Middle frontal gyrus (tissue), 1 donor: ENCODE data around the gene LAMC3.
"Not testable (repeated sequence)": the region's sequence is repeated elsewhere in the genome, so short reads cannot be mapped to it uniquely, and the experiment has no call there.

ENCODE experiments used
- DNase-seq: peaks from one replicate; pipeline ENCODE4 v3.0.0-alpha.2; 2015; ENCODE audit warnings: low spot score; ENCODE audit errors: extremely low spot score

The LAMC3 gene

GRCh38 chr9:130991778-130992681 is 16.9 kb upstream of the LAMC3 start:
- DNase-seq, result no peak

- no peak for DNase-seq
Measured at GRCh38 chr9:130992682-130993032, 16.3 kb upstream of the LAMC3 start.

- DNase-seq, result no peak
Measured at GRCh38 chr9:130993303-130994030, 15.5 kb upstream of the LAMC3 start.

- no peak for DNase-seq
Measured at GRCh38 chr9:130994135-130995085, 14.6 kb upstream of the LAMC3 start.

- DNase-seq, result no peak
Measured at GRCh38 chr9:130995086-130996011, 13.6 kb upstream of the LAMC3 start.

- no peak for DNase-seq
Measured at GRCh38 chr9:130996205-130996604, 12.8 kb upstream of the LAMC3 start.

- no peak for DNase-seq
Measured at GRCh38 chr9:130996676-130997394, 12.1 kb upstream of the LAMC3 start.

- DNase-seq, result no peak
Measured at GRCh38 chr9:130997395-130997684, 11.6 kb upstream of the LAMC3 start.

GRCh38 chr9:130997925-130998596 is 10.9 kb upstream of the LAMC3 start:
- DNase-seq, result no peak

GRCh38 chr9:130998597-130999244 is 10.3 kb upstream of the LAMC3 start:
- DNase-seq, result no peak

- no peak for DNase-seq
Measured at GRCh38 chr9:130999245-130999623, 9.7 kb upstream of the LAMC3 start.

- not testable (repeated sequence) for DNase-seq
Measured at GRCh38 chr9:131000526-131000925, 8.4 kb upstream of the LAMC3 start.

- DNase-seq, result no peak
Measured at GRCh38 chr9:131001021-131001420, 8.0 kb upstream of the LAMC3 start.

GRCh38 chr9:131001990-131002389 is 7.0 kb upstream of the LAMC3 start:
- no peak for DNase-seq

- DNase-seq, result no peak
Measured at GRCh38 chr9:131006601-131007000, 2.4 kb upstream of the LAMC3 start.

GRCh38 chr9:131008086-131008485 is 888 bp upstream of the LAMC3 start:
- no peak for DNase-seq

- no peak for DNase-seq
Measured at GRCh38 chr9:131008563-131008908, 438 bp upstream of the LAMC3 start.

- DNase-seq, result no peak
Measured at GRCh38 chr9:131010482-131011273, 1.7 kb downstream of the LAMC3 start.
